Stomach smooth muscle (tissue), 2 donors: ENCODE data around the gene RBBP7.
"Not testable (repeated sequence)": the region's sequence is repeated elsewhere in the genome, so short reads cannot be mapped to it uniquely, and the experiment has no call there.

ENCODE experiments used
- H3K27ac ChIP-seq: one replicate; pipeline ENCODE4 v1.7.0; 2013; ENCODE audit warnings: mild to moderate bottlenecking, low read length, inconsistent platforms
- H3K27me3 ChIP-seq, 2 donors: one replicate each; pipeline ENCODE4 v1.7.0; 2013; ENCODE audit warnings: low read length in 2 of 2; ENCODE audit not compliant: insufficient read depth in 2 of 2, control insufficient read depth in 1 of 2
- H3K36me3 ChIP-seq, 2 donors: one replicate each; pipeline ENCODE4 v1.7.0; 2013; ENCODE audit warnings: low read length in 2 of 2; ENCODE audit not compliant: control insufficient read depth in 2 of 2, insufficient read depth in 2 of 2
- H3K4me1 ChIP-seq: one replicate; pipeline ENCODE4 v1.7.0; 2013; ENCODE audit warnings: low read length; ENCODE audit not compliant: control insufficient read depth, insufficient read depth
- H3K4me3 ChIP-seq, 2 donors: one replicate each; pipeline ENCODE4 v1.7.0; 2013; ENCODE audit warnings: low read length in 2 of 2
- H3K9ac ChIP-seq, 2 donors: one replicate each; pipeline ENCODE4 v1.7.0; 2013; ENCODE audit warnings: low read length in 2 of 2, mild to moderate bottlenecking in 1 of 2
- H3K9me3 ChIP-seq, 2 donors: one replicate each; pipeline ENCODE4 v1.7.0; 2013; ENCODE audit warnings: low read length in 2 of 2; ENCODE audit not compliant: control insufficient read depth in 2 of 2
- donor health status: healthy.
- donor health status: Pancreatic carcinoma.

The RBBP7 gene

DNA sequence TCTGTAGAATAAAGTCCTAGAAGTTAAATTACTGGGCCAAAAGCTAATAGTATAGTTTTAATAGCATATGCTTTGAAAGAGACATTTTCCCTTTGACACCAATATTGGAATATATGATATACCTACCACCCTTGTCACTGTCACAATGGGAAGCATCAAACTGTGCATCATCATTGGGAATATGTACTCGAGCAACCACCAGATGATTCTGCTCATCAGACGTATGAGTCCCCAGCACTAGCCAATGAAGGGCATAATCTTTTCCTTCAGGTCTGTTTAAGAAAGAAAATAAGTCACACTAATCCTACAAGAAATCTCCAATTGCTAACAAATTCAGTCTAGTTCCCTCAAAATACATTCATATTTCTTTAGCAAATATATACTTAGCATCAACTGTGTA, 7.3 kb downstream of the RBBP7 start:
- Histone ChIP-seq H3K4me3 (no peak overlapping the region), H3K36me3 (peaks cover 0 to 9% of the 10 kb centered on the region in 2 donors), H3K27me3 (no peaks in the 10 kb centered on the region), H3K4me1 (peaks cover 6% of the 10 kb centered on the region), H3K27ac (no peak overlapping the region), H3K9me3 (no peaks in the 10 kb centered on the region), H3K9ac (no peak overlapping the region)

DNA sequence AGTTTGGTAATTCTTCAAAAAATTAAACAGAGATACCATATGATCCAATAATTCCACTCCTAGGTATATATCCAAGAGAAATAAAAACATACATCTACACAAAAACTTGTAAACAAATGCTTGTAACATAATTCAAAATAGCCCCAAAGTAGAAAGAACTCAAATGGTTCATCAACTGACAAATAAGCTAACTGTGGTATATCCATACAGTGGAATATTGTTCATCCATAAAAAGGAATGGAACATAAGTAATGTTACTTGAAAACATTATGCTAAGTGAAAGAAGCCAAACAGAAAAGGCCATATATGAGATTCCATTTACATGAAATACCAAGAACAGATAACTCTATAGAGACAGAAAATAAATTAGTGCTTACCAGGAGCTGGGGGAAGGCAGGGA, 13.4 kb downstream of the RBBP7 start:
- no peak overlapping the region for H3K4me3 ChIP-seq
- H3K36me3 ChIP-seq, result peaks cover 5 to 16% of the 10 kb centered on the region in 2 donors
- H3K9ac ChIP-seq, result no peak overlapping the region
- no peaks in the 10 kb centered on the region for H3K4me1 ChIP-seq
- no peaks in the 10 kb centered on the region for H3K9me3 ChIP-seq
- no peak overlapping the region for H3K27ac ChIP-seq
- H3K27me3 ChIP-seq, result no peaks in the 10 kb centered on the region

- H3K27ac ChIP-seq, H3K4me3 ChIP-seq: not testable (repeated sequence)
- H3K36me3 ChIP-seq, result peaks cover 5 to 16% of the 10 kb centered on the region in 2 donors
These were observed 14.1 kb downstream of the RBBP7 start for GRCh38 chrX:16856076-16856404.

GRCh38 chrX:16855363-16856075, 14.6 kb downstream of the RBBP7 start:
- Histone ChIP-seq H3K4me1 (no peaks in the 10 kb centered on the region), H3K9ac (no peak overlapping the region), H3K36me3 (peaks cover 5 to 16% of the 10 kb centered on the region in 2 donors), H3K4me3 (no peak overlapping the region), H3K27ac (no peak overlapping the region), H3K9me3 (no peaks in the 10 kb centered on the region), H3K27me3 (no peaks in the 10 kb centered on the region)

More at GRCh38 chrX:16856076-16856404, 14.1 kb downstream of the RBBP7 start:
- not testable (repeated sequence) for H3K4me1 ChIP-seq, H3K9ac ChIP-seq, H3K27me3 ChIP-seq, H3K9me3 ChIP-seq

DNA sequence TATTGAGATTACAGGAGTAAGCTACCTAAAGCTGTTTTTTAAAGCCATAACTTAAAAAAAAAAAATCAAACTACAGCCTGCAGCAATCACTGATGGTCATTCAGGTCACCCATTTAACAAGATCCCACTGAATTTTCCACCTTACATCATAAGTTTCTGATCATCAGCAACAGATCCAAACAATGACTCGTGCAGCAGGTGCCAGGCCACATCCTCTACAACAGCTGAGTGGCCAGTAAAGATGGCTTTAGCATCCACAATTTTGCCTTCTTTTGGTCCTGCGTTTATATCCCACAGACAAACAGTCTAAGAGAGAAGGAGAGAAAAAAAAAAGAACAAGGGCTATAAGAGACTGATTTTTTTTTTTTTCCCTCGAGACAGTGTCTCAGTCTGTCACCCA, 16.6 kb downstream of the RBBP7 start:
- Histone ChIP-seq H3K4me1 (no peaks in the 10 kb centered on the region), H3K36me3 (peaks cover 14 to 15% of the 10 kb centered on the region in 2 donors), H3K4me3 (no peak overlapping the region), H3K9me3 (no peaks in the 10 kb centered on the region), H3K9ac (no peak overlapping the region), H3K27ac (no peak overlapping the region), H3K27me3 (no peaks in the 10 kb centered on the region)

DNA sequence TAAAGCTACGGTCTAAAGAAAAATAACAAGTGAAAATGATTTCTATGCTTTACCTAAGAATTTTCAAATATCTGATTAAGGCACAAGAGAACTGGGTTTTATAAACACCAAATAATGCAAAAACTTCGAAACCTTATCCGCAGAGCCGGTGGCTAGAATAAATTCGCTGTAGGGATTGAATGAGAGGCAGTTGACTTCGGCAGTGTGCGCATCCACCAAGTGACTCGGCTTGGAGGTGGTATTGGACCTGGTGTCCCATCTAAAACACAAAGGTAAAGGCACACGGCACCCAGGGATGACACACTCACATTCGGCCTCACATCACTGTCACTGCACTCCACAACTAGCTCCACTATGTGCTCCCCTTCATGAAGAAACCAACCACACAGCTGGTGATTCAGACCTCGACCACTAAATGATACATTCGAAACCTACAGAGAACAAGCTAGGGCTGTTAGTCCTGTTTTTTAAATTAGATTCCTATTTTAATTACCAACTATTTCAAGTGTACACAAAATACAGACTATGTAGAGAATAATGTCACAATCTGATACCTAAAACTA, 17.5 kb downstream of the RBBP7 start:
- Histone ChIP-seq H3K9me3 (no peaks in the 10 kb centered on the region), H3K36me3 (peaks cover 15 to 18% of the 10 kb centered on the region in 2 donors), H3K27ac (no peak overlapping the region), H3K4me3 (no peak overlapping the region), H3K27me3 (no peaks in the 10 kb centered on the region), H3K9ac (no peak overlapping the region), H3K4me1 (no peaks in the 10 kb centered on the region)

- Histone ChIP-seq H3K9me3 (no peaks in the 10 kb centered on the region), H3K27me3 (no peaks in the 10 kb centered on the region), H3K36me3 (peaks cover 12 to 18% of the 10 kb centered on the region in 2 donors), H3K27ac (no peak overlapping the region), H3K4me1 (no peaks in the 10 kb centered on the region), H3K4me3 (no peak overlapping the region), H3K9ac (no peak overlapping the region)
These were observed 18.3 kb downstream of the RBBP7 start for GRCh38 chrX:16851827-16852226.

GRCh38 chrX:16851421-16851820, 18.7 kb downstream of the RBBP7 start:
- H3K4me3 ChIP-seq, result no peak overlapping the region
- H3K9ac ChIP-seq, result no peak overlapping the region
- H3K9me3 ChIP-seq, result no peaks in the 10 kb centered on the region
- peaks cover 12 to 22% of the 10 kb centered on the region in 2 donors for H3K36me3 ChIP-seq
- no peaks in the 10 kb centered on the region for H3K27me3 ChIP-seq
- H3K27ac ChIP-seq, result no peak overlapping the region
- no peaks in the 10 kb centered on the region for H3K4me1 ChIP-seq

GRCh38 chrX:16848541-16848940, 21.6 kb downstream of the RBBP7 start:
- Histone ChIP-seq H3K36me3 (peaks cover 26 to 37% of the 10 kb centered on the region in 2 donors), H3K4me1 (no peaks in the 10 kb centered on the region), H3K4me3 (no peak overlapping the region), H3K27me3 (no peaks in the 10 kb centered on the region), H3K9me3 (no peaks in the 10 kb centered on the region), H3K9ac (no peak overlapping the region), H3K27ac (no peak overlapping the region)

GRCh38 chrX:16845686-16846085, 24.5 kb downstream of the RBBP7 start:
- H3K4me1 ChIP-seq, result no peaks in the 10 kb centered on the region
- no peaks in the 10 kb centered on the region for H3K27me3 ChIP-seq
- no peak overlapping the region for H3K4me3 ChIP-seq
- H3K9ac ChIP-seq, result no peak overlapping the region
- H3K36me3 ChIP-seq, result peaks cover 25 to 32% of the 10 kb centered on the region in 2 donors
- no peaks in the 10 kb centered on the region for H3K9me3 ChIP-seq
- no peak overlapping the region for H3K27ac ChIP-seq

DNA sequence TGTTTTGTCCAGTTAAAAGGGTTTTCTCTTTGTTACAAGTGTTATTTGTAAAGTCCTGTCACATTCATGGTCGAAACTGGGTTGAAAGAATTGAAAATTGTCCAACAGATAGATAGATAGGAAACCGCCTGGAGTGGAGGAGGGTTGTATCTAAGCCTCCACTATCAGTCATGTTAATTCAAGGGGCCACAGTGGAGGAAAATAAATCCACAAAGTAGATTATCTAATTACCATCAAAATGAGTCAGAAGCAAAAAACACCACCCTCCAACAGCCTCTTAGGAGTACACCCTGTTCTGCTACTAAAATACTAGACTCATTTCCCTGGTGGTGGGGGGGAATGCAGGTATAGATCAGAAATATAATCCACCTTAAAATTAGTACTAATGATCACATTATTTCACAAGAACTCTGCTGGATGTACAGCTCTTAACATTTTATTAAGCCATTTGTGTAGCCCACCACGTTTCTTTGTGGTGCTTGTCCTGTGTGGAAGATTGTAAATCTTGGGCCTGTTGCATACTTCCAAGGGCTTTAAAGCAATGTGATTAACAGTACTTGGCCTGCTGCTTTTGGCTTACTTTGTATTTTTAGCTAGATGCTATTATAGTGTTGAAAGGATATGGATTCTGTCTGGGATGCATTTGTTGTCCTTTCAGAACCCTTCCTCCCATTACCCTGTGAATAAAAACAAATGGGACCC, 26.8 kb downstream of the RBBP7 start:
- peaks cover 0 to 2% of the 10 kb centered on the region in 2 donors for H3K27me3 ChIP-seq
- no peak overlapping the region for H3K27ac ChIP-seq

More for the DNA sequence above, 26.8 kb downstream of the RBBP7 start:
- no peak overlapping the region for H3K9ac ChIP-seq
- no peaks in the 10 kb centered on the region for H3K9me3 ChIP-seq
- H3K4me3 ChIP-seq, result no peak overlapping the region
- peaks cover 9% of the 10 kb centered on the region for H3K4me1 ChIP-seq
- H3K36me3 ChIP-seq, result peaks cover 25 to 26% of the 10 kb centered on the region in 2 donors
